Stimulated activated naive CD8-positive, alpha-beta T cell treated with anti-CD3 and anti-CD28 coated beads, Interleukin-15, Interleukin-2, amounts not matched to agents 100 U/mL and 50 U/mL, for 24 hours (primary cell): ENCODE measurements around the gene TMEM267.
"Not testable (repeated sequence)": the region's sequence is repeated elsewhere in the genome, so short reads cannot be mapped to it uniquely, and the experiment has no call there.

Source experiments
- ATAC-seq: fragments of 150-1000 bp; cut with Tn5 transposase; one replicate; pipeline ENCODE4 v1.10.0; 2021
- DNase-seq: peaks from one replicate; pipeline ENCODE4 v3.0.0; 2021

Gene TMEM267

DNA sequence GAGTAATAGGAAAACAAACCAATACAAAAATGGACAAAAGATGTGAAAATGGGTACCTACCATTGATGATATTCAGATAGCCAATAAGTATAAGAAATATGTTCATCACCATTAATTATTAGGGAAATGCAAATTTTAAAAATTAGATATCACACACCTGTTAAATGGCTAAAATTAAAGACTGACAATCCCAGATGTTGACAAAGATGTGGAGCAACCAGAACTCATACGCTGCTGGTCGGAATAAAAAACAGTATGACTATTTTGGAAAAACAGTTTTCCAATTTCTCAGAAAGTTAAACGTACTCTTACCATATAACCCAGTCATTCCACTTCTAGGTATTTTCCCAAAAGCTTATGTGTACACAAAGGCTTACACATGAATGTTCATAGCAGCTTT is 27.1 kb downstream of the TMEM267 start:
- DNase-seq (no peak), ATAC-seq (no peak)

DNA sequence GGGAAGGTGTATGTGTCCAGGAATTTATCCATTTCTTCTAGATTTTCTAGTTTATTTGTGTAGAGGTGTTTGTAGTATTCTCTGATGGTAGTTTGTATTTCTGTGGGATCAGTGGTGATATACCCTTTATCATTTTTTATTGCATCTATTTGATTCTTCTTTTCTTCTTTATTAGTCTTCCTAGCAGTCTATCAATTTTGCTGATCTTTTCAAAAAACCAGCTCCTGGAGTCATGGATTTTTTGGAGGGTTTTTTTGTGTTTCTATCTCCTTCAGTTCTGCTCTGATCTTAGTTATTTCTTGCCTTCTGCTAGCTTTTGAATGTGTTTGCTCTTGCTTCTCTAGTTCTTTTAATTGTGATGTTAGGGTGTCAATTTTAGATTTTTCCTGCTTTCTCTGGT is 42.1 kb downstream of the TMEM267 start:
- ATAC-seq, DNase-seq: not testable (repeated sequence)

DNA sequence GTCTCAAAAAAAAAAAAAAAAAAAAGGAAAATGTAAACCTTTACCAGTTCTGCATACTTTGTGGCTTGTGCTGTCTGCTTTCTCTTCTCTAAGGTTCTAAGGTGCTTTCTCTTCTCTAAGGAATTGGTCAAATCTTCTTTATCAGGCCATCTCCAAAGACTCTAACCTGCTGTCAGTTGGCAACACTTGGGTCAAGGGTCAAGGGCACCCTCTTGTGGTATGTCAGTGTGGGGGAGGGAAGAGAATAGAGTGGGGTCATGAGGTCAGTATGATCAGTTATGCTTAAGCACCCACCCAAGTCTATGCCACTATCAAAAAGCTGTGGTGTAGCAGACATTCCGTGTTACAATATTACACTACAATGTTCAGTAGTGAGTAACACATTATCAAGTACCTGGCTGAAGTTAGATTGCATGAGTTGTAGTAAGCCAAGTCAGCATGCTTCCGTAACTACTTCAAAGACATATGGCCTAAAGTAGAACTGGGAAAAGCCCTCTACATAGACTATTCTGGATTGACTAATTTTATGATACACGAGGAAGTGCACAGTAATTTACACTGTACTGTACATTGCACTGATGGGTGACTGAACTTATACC is 46.5 kb downstream of the TMEM267 start:
- DNase-seq (no peak), ATAC-seq (no peak)

DNA sequence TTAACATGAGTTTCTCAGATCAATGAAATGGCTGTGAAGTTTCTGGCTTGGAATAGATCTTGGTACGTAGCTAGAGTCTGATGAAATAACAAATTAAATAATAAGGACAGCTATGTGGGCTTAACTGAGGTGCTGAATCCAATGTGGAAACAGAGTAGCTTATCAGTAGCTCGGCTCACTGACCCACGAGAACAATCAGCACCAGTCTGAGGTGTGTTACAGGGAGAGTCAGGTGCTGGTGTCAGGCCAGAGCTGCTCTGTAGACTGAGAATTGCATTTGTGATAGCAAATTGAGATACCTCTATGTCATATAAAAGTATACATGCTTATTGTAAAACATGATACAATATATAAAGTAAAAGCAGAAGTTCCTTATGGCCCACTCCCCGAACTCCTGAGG is 50.3 kb downstream of the TMEM267 start:
- ATAC-seq (no peak), DNase-seq (no peak)

DNA sequence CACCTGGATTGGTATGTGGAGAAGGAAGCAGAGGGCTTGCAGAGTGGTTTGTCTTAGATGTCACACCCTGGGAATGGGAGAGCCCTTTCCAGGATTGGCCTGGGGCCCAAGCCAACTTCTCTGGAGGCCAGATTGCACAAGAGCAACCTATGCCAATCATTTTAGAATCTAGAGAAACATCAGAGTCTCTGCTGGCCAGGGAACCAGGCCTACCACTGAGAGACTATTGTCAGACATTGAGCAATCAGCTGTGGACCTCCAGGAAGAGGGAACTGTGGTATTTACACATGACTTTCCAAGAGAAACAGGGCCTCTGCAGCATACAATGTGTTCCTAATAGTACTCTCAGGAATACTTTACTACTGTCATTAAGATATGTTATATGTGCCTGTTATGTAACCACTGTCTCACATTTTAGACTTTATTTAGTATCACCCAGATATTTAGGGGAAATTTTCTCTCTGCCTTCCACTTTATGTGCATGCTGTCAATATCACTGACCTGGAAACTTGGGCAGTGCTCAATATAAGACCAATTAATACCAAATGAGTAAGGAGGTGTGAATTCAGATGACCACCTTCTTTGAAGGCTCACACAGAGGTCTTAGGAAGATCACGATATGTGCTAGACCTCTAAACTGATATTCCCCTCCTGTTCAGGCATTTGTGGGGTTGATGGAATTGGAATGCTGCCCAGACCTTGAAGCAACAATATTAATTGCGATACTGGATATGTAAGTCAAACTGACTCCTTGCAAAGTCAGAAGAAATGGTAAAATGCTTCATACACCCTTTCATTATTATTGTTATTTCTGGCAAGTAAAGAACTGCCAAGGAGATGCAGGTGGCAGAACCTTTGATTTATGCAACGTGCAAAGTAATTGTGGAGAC is 50.9 kb downstream of the TMEM267 start:
- DNase-seq (no peak), ATAC-seq (no peak)

DNA sequence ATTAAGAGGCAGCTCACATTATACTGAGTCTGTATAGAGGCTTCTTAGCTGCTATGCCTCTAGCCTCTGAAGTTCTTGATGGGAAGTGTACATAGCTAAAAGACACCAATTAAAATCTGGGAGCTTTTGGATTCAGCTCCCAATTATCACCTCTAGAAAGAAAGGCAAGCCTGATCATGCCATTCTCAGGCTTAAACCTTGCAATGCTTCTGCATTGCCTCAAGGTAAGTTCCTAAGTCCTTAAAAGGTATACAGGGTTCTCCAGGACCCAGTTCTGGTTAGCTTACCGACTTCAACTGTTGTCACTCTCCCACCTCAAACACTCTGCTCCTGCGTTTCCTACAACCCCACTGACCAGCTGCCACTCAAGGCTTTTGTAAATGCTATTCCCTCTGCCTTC is 54.0 kb downstream of the TMEM267 start:
- no peak for DNase-seq

DNA sequence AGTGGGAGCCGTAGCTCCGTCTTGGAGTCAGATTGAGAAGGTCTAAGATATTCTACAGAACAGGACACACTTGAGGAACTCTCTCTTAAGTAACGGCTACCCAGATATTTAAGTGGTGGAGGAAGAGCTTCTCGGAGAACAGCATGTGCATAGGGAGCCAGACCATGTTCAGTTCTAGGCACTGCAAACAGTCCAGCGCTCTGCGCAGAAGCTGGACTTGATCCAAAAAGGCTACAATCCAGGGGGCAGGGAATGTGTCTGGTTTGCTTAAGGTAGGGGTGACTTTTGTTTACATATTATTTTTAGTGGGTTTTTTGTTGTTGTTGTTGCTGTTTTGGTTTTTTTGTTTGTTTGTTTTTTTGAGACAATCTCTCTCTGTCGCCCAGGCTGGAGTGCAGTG is 54.6 kb downstream of the TMEM267 start:
- ATAC-seq = no peak
- no peak for DNase-seq

More for the DNA sequence above, 54.0 kb downstream of the TMEM267 start:
- no peak for ATAC-seq

DNA sequence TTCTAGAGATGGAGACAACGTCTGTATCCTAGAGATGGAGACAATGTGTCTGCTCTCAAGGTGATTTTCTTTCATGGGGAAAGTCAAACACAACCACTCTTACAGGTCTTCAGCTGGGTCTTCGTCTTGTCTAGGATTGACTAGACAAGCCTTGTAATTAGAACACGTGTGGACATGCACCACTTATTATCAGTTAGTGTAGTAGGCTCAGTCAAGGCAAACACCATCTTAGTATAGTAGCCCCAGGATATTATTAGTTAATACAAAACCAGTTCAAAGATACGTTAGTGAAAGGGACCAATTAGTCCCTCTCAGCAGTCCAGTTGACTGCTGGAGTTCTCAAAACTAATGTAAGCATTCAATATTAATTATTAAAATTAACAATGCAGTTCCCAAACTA is 56.4 kb downstream of the TMEM267 start:
- ATAC-seq = no peak
- no peak for DNase-seq

DNA sequence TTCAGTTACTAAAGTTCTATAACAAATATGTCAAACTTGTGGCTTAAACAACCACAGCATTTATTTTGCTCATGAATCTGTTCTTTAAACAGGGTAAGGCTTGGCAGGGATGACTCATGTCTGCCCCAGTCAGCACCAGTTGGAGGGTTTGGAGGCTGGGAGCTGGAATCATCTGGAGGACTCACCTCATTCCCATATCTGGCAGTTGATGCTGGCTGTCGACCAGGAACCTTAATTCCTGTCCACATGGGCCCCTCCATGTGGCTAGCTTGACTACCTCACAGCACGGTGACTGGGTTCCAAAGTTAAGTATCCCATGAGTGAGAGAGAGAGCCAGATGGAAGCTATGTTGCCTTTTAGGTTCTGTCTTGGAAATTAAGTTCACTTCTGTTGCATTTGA is 57.7 kb downstream of the TMEM267 start:
- DNase-seq = no peak
- ATAC-seq = no peak

DNA sequence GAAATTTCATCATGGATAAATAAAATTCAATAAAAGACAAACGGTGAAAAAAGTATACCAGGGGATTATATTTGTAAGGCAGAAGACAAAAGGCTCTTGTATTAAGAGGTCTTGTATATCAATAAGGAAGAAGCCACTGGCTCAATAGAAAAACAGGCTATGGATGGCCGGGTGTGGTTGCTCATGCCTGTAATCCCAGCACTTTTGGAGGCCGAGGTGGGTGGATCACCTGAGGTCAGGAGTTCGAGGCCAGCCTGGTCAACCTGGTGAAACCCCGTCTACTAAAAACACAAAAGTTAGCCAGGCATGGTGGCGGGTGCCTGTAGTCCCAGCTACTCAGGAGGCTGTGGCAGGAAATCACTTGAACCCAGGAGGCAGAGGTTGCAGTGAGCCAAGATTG is 60.6 kb downstream of the TMEM267 start:
- DNase-seq, ATAC-seq: not testable (repeated sequence)

DNA sequence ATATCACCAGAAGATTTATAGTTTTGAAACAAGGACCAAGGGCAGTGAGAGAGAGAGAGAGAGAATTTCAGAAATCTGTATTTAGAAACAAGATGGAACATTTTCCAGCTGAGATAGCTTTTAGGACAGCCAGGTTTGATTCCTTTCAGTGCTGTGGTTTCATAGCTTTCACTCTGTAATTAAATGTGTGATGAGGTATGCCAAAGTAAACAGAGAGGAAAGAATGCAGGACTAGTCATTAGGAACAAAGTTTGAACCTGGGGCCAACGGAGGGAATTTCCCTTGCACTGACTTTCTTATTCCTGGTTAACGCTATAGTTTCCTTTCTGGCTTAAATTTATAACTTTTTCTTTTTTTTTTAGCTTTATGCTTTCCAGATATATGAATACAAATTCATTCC is 61.5 kb downstream of the TMEM267 start:
- ATAC-seq (no peak), DNase-seq (no peak)

DNA sequence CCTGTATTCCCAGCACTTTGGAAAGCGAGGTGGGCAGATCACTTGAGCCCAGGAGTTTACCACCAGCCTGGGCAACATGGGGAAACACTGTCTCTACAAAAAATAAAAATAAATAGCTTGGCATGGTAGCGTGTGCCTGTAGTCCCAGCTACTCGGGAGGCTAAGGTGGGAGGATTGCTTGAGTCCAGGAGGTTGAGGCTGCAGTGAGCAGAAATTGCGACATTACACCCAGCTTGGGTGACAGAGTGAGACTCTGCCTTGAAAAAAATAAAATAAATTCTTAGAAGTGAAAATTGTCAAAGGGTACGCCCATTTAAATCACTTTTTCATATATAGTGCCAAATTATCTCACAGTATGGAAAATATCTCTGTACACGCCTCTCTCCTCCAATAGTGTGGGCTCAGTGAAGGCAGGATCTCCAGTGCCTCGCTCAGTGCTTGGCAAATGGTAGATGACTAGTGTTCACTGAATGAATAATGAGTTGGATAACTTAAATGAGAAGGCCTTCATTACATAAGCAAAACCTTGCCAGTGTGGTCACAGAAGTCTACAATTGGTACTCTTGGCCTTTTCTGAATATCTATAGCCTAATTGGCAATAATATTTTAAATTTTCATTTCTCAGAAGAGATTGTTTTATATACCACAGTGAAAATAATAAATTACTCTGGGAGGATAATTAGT is 62.1 kb downstream of the TMEM267 start:
- ATAC-seq (no peak), DNase-seq (no peak)

DNA sequence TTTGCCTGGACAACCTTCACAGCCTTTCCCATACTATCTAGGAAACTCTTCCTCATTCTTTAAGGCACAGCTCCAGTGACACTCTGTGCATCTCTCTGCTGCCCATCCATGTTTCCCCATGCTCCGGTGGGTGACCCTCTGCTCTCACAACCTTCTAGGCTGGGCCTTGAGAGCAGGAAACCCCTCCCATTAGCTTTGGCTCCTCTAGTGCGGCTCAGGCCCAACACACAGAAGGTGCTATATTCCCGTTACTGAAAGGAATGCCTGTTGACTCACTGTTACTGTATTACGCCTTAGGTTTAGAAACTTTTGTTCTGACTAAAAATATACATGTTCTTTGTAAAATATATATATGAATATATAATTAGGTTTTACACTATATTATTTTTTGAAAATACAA is 63.4 kb downstream of the TMEM267 start:
- ATAC-seq = no peak

DNA sequence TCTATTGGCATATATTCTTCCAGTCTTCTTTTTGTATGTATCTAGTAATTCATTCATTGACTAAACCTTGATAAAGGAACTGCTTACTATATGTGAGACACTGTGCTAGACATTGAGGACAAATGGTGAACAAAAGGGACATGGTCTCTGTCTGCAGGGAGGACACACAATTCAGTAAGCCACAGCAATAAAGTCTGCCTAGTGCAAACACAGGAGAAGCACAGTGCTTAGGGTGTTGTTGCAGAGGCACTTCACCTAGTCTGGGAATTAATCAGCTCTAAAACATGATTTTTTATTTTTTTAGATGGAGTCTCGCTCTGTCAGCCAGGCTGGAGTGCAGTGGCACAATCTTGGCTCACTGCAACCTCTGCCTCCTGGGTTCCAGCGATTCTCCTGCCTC is 65.1 kb downstream of the TMEM267 start:
- ATAC-seq (no peak), DNase-seq (no peak)

More for the DNA sequence above, 63.4 kb downstream of the TMEM267 start:
- DNase-seq = no peak

DNA sequence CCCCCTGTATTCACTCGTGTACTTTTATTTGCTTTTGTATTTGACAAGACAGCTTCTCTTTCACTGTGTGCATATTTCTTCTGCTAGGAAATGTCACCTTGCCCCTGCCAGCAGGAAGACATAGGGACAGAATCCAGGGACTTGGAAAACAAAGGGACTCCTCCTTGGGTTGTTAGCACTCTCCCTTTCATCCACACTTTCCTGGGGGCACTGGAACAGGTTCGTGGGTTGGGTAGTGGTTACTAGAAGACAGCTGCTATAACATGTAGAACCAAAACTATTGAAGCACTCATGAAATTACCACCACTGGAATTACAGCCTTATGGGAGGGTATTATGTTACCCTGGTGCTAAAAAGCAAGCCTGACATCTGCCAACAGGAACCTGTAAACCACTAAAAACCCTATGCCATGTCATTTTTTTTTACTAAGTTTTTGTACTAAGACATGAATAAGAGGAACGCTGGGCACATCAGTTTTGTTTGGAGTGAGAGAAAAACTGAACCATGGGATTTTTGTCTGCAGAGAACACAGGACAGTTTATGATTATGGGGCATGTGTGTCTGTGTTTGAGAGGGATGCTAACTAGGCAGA is 66.8 kb downstream of the TMEM267 start:
- DNase-seq = no peak
- no peak for ATAC-seq

DNA sequence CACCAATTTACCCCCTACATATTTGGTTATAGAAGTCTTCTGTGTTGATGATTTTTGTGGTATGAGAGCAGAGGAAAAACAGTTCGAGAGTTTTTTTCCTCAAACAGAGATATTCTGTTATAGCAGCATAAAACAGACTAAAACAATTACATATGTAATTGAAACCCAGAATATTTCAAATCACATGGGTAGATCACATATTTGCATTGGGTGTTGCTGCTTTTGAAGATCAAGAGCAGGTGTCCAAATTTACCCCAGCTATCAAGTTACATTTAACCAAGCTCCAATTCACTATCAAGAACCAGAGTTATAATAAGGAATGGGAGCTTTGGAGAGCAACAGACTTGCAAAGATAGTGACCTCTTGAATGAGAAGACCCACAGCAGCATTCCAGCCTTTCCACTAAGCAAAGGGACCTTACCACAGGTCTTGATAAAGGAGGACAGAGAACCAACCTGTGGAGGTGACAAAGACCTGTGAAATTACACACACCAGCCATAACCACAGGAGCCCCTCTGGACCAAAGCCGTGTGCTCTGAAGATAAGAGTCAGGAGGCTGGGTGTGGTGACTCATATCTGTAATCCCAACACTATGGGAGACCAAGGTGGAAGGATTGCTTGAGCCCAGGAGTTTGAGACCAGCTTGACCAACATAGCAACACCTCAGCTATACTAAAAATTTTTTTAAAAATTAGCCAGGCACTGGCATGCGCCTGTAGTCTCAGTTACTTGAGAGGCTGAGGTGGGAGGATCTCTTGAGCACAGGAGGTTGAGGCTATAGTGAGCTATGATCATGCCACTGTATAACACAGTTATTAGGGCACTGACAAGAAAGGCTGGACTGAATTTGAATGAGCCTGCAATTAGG is 67.5 kb downstream of the TMEM267 start:
- DNase-seq = no peak
- no peak for ATAC-seq

DNA sequence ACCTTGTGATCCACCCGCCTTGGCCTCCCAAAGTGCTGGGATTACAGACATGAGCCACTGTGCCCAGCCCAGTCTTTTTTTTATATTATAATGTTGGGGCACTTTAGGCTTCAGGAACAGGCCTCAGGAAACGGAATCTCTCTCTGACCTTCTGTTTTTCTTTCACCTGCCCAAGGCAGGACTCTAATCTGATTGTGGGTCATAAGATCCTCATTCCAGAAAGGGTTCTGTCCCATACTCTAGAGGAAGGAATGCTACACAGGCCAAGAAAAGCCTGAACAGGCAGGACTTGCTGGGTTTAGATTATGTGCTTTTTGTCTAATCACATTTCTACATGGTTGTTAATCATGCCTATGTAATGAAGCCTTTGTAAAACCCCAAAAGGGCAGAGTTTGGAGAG is 69.7 kb downstream of the TMEM267 start:
- ATAC-seq (no peak), DNase-seq (no peak)

DNA sequence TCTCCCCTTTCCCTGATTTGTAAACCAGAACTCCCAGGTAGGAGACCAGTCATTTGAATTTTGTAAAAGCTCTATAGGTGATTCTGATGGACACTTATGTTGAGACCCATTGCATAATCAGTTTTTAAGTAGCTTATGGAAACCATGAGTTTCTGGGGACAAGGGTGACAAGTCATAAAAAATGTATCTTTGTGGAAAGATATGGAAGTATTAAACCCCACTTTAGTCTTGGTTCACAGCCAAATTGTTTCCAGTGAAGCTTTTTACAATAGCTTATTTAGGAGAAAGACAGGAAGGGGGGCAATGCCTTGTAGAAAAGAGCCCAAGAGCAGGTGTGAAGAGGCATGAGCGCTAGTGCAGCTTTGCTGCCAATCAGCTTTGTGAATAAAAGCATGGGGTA is 71.0 kb downstream of the TMEM267 start:
- ATAC-seq (no peak), DNase-seq (no peak)

DNA sequence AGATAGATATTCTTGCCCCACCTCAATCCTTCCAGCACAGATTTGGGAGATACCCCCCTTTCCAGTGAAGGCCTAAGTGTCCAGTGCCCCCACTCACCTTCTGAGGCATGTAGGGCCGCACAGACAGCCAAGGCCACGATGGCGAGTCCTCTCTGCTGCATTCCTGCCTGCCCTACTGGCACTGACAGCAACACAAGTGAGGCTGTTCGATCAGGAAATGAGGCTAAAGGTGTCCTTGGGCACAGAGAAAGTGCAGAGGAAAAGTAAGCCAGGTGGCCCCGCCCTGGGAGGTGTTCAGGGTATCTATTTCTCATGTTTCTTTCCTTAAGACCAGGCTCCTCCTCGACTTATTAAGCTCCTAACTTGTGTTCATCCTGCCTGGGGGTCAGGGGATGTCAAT is 71.5 kb downstream of the TMEM267 start, which contains the start of gene CCL28:
Gene CCL28 (minus strand): TSS at position 236 of the 400 bp plus-strand sequence. CDS start 75 bp downstream, at position 161.
- ATAC-seq (no peak), DNase-seq (no peak)

DNA sequence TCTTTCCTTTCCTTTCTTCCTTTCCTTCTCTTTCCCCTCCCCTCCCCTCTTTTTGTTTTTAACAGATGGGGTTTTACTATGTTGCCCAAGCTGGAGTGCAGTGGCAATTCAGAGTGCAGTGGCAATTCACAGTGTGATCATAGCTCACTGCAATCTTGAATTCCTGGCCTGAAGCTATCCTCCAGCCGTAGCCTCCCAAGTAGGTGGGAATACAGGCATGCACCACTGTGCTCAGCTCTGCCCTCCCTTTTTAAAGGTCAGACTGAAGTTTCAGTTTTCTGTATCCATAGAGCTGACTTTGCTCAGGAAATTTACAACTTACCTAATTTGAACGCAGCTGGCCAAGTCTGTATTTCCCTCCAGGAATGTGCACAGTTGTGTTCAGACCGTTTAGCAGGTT is 72.2 kb downstream of the TMEM267 start:
- ATAC-seq (no peak), DNase-seq (no peak)

DNA sequence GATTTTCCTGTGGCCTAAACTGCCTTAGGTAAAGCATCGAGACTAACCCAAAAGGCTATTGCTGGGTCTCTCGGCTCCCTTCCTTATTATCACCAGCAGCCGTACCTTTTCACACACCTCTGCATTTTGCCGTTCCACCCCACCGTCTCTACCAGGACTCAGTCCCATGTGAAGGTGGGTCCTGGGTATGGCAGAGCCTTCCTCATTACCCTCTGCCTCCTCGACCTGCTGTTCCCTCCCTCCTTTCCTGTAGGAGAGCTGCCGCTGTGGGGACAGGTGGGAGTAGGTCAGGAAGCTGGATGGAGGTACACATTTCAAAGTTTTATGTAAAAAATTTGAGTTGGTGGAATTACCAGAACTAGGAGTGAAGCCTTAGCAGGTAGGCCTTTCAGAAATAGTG is 73.3 kb downstream of the TMEM267 start:
- ATAC-seq (no peak), DNase-seq (no peak)

DNA sequence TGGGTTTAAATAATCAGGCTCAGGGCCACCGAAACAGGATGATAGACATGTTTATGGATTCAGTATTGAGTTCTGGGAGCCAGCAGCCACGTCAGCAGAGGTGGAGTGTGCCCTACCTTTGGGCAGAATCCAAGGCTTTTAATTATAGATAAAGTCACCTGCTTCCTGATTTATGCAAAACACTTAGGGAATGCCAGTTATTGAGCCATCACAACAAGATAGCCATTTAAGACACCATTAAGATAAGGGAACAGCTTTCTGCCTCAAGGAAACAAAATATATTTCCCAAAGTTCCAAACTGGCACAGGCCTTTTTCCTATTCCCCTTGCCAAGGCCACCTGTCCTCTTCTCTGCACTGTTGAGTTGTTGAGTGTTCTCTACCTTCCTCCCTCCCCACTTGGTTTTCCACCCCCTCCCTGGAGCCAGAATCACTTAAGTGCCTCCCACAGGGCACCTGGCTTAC is 73.8 kb downstream of the TMEM267 start:
- DNase-seq (no peak), ATAC-seq (no peak)
